H7 (cell line): Measurements from ENCODE around the gene ADAMTS15. TPM values are rescaled to one million over a fixed set of nuclear protein-coding genes. Genes with fewer than 3 reads are reported as not detected.
A peak's percentile ranks its signal among the peaks of the same experiment; 100 is the strongest.

Experiments used
- DNase-seq: peaks from one replicate; pipeline ENCODE4 v3.0.0; 2012
- H3K27me3 ChIP-seq: 2 replicates; pipeline ENCODE4 v1.6.0; 2011; ENCODE audit warnings: mild to moderate bottlenecking, low read length; ENCODE audit not compliant: control insufficient read depth, insufficient read depth
- H3K36me3 ChIP-seq: replicated peaks from 2 replicates; pipeline ENCODE4 v1.5.1; 2011; ENCODE audit warnings: low read length; ENCODE audit not compliant: control insufficient read depth, insufficient read depth
- H3K4me3 ChIP-seq: 2 replicates; pipeline ENCODE4 v1.5.1; 2011; ENCODE audit warnings: low read depth, mild to moderate bottlenecking, control low read depth, low read length, moderate library complexity; ENCODE audit not compliant: insufficient read depth
- total RNA-seq: library from RNA; depleted of rRNA; stranded (reverse); fragments of >200 nt; shearing (Covaris generic); gene quantifications from 2 replicates; pipeline ENCODE4 v1.2.3, GENCODE V29; 2014; rRNA removed

Gene ADAMTS15
- total RNA-seq, 1 experiment from 2014 or later, result 1.1 TPM

DNA sequence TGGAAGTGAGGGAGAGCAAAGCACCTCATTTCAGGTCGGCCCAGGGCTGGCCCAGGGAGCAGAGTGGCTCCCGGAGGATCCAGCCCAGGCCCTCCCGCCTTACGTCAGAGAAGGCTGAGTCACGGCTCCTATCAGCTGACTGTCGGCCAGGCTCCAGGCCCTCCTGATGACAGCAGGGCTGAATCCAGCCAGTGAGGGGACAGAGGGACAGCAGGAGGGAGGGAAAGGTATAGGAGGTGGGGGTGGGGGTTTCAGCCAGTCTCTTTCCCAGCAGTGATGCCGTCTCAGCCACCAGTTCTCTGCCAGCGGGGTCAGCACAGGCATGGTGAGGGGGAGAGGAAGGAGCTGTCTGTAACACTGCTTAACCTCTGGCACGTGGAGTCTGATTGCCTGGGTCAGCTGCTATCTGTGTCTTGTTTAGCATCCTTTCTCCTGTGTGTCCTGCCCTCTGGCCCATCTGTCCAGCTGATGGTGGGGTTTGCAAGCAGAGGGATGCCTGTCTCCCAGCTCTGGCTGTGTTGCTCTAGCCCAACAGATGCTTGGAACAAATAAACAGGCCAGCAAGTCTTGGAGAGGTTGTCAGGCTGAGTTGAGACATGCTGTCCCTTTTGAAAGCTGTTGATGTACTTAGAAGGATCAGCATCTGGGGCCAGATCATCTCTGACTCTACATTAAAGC, 74.0 kb downstream of the ADAMTS15 start:
- no peaks in the 10 kb centered on the region for H3K27me3 ChIP-seq
- no peak overlapping the region for H3K4me3 ChIP-seq
- no peaks in the 10 kb centered on the region for H3K36me3 ChIP-seq
- peak; percentile 85 for DNase-seq

DNA sequence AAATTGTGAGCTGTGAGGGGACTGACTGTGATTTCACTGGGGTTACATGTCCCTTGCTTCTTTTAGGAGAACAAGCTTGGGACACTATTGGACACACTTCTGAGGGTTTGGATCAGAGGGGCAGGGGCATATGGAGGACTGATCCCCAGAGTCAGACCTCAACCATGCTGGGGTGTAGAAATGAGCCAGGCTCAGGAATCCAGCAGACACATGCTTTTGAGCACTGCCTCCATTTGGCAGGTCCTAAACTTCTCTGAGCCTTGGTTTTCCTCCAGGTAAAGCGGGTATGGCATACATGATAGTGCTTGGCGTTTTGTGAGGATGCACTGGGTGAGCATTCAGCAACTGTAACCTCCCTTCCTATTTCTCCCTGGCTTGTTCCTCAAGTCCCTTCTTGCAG, 74.7 kb downstream of the ADAMTS15 start:
- no peak for DNase-seq
- H3K36me3 ChIP-seq, result no peaks in the 10 kb centered on the region
- H3K4me3 ChIP-seq, result no peak overlapping the region
- H3K27me3 ChIP-seq, result no peaks in the 10 kb centered on the region

DNA sequence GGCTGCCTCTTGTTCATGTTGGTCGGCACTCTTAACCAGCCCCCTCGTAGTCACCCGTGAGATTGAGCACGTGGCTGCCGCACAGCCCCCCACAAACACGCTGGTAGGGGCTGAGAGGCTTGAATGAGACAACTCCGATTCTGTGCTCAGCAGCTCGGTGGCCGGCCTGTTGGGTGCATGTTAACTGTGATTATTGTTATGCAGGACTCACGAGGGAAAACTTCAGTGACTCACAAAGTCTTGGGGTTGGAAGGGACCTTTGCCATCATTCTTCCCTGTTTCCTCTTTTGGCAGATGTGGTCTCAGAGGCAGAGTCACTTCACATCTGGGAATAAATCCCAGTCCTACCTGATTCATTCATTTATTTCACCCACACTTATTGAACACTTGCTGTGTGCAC, 75.2 kb downstream of the ADAMTS15 start:
- no peak for DNase-seq
- H3K4me3 ChIP-seq, result no peak overlapping the region
- no peaks in the 10 kb centered on the region for H3K36me3 ChIP-seq
- H3K27me3 ChIP-seq, result no peaks in the 10 kb centered on the region

DNA sequence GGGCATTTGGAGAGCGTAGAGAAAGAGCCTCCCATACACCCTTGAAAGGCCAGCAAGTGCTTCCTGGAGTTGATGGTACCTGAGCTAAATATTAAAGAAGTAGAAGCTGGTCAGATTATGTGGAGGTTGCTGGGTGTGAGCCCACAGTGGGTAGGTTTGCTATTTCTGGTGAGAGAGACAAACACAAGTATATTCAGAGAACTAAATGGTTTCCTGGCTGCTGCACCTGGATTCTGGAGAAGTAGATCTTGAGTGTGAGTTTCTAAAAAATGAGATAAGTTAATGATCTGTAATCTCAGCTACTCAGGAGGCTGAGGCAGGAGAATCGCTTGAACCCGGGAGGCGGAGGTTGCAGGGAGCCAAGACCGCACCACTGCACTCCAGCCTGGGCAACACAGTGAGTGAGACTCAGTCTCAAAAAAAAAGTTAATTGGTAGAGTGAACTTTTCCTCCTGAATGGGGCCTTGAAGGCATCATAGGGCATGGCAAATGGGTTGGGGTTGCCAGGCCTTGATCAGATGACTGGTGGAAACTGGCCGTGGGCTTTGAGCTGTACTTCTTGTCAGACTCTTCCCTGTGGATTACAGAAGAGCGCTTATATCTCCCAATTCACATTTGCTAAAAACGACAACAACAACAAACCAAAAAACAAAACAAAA, 75.8 kb downstream of the ADAMTS15 start:
- Histone ChIP-seq H3K4me3 (no peak overlapping the region), H3K27me3 (no peaks in the 10 kb centered on the region), H3K36me3 (no peaks in the 10 kb centered on the region)
- no peak for DNase-seq

DNA sequence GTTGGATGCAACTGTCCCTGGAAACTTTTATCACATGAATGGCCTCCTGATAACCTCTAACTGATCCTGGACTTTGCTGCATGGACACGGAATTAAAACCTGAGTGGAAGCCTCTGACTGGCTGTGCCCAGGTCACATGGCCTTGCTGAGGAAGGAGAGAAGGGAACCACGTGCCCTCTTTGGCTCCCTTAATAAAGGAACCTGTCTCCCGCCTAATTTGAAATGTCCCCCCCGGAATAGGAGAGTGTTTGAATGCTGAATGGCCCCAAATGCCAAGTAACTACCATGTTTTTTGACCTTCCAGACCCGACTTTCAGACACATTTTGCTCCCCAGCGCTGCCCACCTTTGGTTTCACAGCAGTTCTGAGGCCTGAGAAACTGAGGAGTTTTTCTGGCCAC, 76.9 kb downstream of the ADAMTS15 start:
- no peak for DNase-seq
- no peak overlapping the region for H3K4me3 ChIP-seq
- H3K27me3 ChIP-seq, result no peaks in the 10 kb centered on the region
- no peaks in the 10 kb centered on the region for H3K36me3 ChIP-seq

Other genes with a start within 250 kb of the ADAMTS15 start
- 37.1 and 43.9 TPM in 2 replicates for gene ZBTB44, start 133.7 kb upstream of the ADAMTS15 start, total RNA-seq
- 1.6 TPM in 2 replicates for gene ADAMTS8, start 20.0 kb upstream of the ADAMTS15 start, total RNA-seq